SH-SY5Y (cell line): Measurements from ENCODE around the gene BCKDHB.

Source experiments
- GATA2 ChIP-seq: IDR thresholded peaks from 2 replicates; pipeline ENCODE4 v1.6.1; 2011; ENCODE audit warnings: mild to moderate bottlenecking, low read depth, low read length
- GATA3 ChIP-seq: IDR thresholded peaks from 2 replicates; pipeline ENCODE4 v1.6.1; 2011; ENCODE audit warnings: low read depth, mild to moderate bottlenecking, low read length, moderate library complexity

DNA sequence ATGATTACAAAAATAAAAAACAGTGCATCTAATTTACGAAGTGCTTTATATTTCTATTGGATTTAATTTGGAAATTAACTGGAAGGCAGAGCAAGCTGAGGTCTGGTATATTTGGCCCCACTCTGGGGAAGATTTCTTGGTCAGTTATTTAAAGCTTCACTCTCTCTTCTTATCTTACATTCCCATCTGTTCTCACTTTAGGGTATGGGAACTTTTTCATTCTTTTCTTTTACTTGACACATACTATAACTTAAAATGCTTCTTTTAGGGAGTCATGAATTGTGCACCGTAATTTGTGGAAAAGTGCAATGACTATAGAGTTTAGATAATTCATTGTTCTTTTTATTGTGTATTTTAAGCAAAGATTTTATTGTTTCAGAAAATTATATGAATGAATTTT, 170.4 kb downstream of the BCKDHB start:
- no peak for TF ChIP-seq GATA2
- TF ChIP-seq GATA3, result no peak
